Stomach (tissue), 4 donors: ENCODE data around the gene ZNF70.

Source experiments
- CTCF ChIP-seq, 7 experiments: fragments of 450-650 bp in 4 of 7; fragments of 200-600 bp in 3 of 7; sonication (generic) in 3 of 7; IDR thresholded peaks; one replicate each; pipeline ENCODE4 v1.5.1; 2016 to 2019; ENCODE audit warnings: antibody characterized with exemption in 7 of 7, control low read depth in 2 of 7, mild to moderate bottlenecking in 1 of 7
- EP300 ChIP-seq: sonication (generic); formaldehyde crosslinking; IDR thresholded peaks from one replicate; pipeline ENCODE4 v1.6.1; 2017; ENCODE audit warnings: antibody characterized with exemption
- POLR2AphosphoS5 ChIP-seq, 3 donors: sonication (generic); formaldehyde crosslinking; IDR thresholded peaks; one replicate each; pipeline ENCODE4 v1.6.1; 2016; ENCODE audit warnings: antibody characterized with exemption in 3 of 3

- TF ChIP-seq EP300 (no peak), POLR2AphosphoS5 (IDR thresholded peaks at IDR 0.05) (no peak), CTCF (IDR thresholded peaks at IDR 0.05) (no peak)
Measured at GRCh38 chr22:23762842-23763578, 12.1 kb upstream of the ZNF70 start, which contains the start of gene C22orf15.
